Esophagus squamous epithelium (tissue), 5 donors: ENCODE results near the gene NTF3. TPM values are rescaled to one million over a fixed set of nuclear protein-coding genes. Genes with fewer than 3 reads are reported as not detected.

Experiments used
- DNase-seq: peaks from one replicate; lab custom pipeline; 2025; lab: John Stamatoyannopoulos, UW
- H3K27ac ChIP-seq, 4 donors: fragments of 200-600 bp; sonication (generic); one replicate each; pipeline ENCODE4 v1.5.1; 2016 to 2019; ENCODE audit warnings: mild to moderate bottlenecking in 1 of 4
- H3K27me3 ChIP-seq, 4 donors: fragments of 200-600 bp; sonication (generic); 1 replicate in 3 of 4; 2 replicates in 1 of 4; pipeline versions ENCODE4 v1.5.1 to v1.6.0; 2017 to 2021; ENCODE audit warnings: antibody characterized with exemption in 1 of 4
- H3K36me3 ChIP-seq, 3 donors: fragments of 200-600 bp; sonication (generic); one replicate each; pipeline ENCODE4 v1.5.1; 2016 to 2019
- H3K4me1 ChIP-seq, 3 donors: fragments of 200-600 bp; sonication (generic); one replicate each; pipeline ENCODE4 v1.5.1; 2017 to 2019
- H3K4me3 ChIP-seq, 4 donors: fragments of 200-600 bp; sonication (generic); 1 replicate in 3 of 4; 2 replicates in 1 of 4; pipeline ENCODE4 v1.5.1; 2016 to 2019; ENCODE audit warnings: mild to moderate bottlenecking in 2 of 4, moderate library complexity in 1 of 4
- H3K9me3 ChIP-seq, 3 donors: fragments of 200-600 bp; sonication (generic); one replicate each; pipeline ENCODE4 v1.5.1; 2016 to 2019
- POLR2A ChIP-seq, 4 donors: fragments of 450-650 bp; IDR thresholded peaks; one replicate each; pipeline ENCODE4 v1.6.1; 2017; ENCODE audit warnings: antibody characterized with exemption in 4 of 4, mild to moderate bottlenecking in 4 of 4, moderate library complexity in 3 of 4
- WGBS, 2 donors: methylation state at CpG; one replicate each; pipeline ENCODE4 v1.1.5; 2018; 5-methylcytosine and 5-hydroxymethylcytosine counted together
- intact Hi-C: fragments of 100-400 bp; cut with DNase I; formaldehyde crosslinking; loops from one replicate; pipeline ENCODE4 v1.15.0; 2022
- total RNA-seq, 4 donors: library from RNA; depleted of rRNA; stranded (reverse); fragments of >200 nt; gene quantifications; one replicate each; pipeline ENCODE4 v1.1.0, GENCODE V29; 2016
- TF ChIP-seq, protein P1 (sequence below), 6 experiments: fragments of 450-650 bp in 4 of 6; fragments of 200-600 bp in 2 of 6; sonication (generic) in 2 of 6; IDR thresholded peaks; one replicate each; pipeline ENCODE4 v1.5.1; 2016 to 2019; ENCODE audit warnings: antibody characterized with exemption in 6 of 6, mild to moderate bottlenecking in 4 of 6, moderate library complexity in 4 of 6
- donor health status: DM: yes; HTN: yes; CAD: no.

Gene NTF3
- total RNA-seq, 4 donors from 2014 or later = 0.30 to 7.6 (median 1.9) TPM

DNA sequence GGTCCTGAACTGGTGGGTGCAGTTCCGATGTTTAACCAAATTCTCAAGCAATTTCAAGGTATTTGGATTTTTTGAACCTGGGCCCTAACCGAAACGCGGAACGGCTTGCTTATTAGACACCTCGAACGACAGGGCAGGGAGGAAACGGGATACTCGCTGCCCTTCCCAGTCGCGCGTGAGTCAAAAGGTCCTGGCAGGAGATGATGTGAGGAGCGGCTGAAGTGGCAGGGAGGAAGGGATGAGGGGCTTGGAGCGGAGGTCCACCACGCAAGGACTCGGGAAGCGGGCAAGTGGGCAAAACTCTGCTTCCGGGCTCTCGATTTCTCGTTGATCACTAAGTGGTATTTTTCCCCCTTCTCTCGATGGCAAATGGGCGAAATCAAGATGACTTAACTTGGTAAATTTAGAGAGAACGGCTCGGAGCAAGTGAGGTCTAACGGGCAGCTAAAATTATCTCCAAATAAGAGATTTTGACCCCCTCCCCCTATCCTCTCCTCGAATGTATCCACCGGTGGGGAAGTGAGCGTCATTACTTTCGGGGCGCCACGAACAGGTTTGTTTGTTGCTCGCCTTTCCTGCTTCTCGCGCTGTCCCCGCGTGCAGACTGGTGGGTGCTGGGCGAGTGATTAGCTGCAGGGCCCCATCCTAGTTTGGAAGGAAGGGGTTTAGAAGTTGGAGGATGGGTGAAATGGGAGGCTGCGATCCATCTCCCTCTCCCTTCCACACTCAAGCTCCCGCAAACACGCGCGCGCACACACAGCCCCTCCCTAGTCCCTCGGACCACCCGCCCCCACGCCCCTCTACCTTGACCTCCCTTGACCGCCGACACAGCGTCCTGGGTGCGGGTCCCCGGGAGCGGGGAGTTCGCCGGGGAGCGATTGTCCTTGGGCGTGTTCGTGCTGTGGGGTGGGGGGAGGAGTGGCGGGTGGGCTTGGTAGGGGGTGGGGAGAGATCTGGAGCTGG, 986 bp upstream of the NTF3 start:
- intact Hi-C loops = no loop called here
- Histone ChIP-seq H3K4me3 (peak overlapping the region; percentile 34 to 67 (median 54)), H3K27ac (peak overlapping the region in 2 of 4 donors; percentile 0 to 14), H3K4me1 (peaks cover 23 to 77% (median 37%) of the 10 kb centered on the region in 3 donors), H3K27me3 (peaks cover 0 to 98% (median 10%) of the 10 kb centered on the region in 4 donors), H3K36me3 (no peaks in the 10 kb centered on the region), H3K9me3 (no peaks in the 10 kb centered on the region)
- TF ChIP-seq POLR2A (IDR thresholded peaks at IDR 0.05) = no peak
- TF ChIP-seq, protein P1, sequence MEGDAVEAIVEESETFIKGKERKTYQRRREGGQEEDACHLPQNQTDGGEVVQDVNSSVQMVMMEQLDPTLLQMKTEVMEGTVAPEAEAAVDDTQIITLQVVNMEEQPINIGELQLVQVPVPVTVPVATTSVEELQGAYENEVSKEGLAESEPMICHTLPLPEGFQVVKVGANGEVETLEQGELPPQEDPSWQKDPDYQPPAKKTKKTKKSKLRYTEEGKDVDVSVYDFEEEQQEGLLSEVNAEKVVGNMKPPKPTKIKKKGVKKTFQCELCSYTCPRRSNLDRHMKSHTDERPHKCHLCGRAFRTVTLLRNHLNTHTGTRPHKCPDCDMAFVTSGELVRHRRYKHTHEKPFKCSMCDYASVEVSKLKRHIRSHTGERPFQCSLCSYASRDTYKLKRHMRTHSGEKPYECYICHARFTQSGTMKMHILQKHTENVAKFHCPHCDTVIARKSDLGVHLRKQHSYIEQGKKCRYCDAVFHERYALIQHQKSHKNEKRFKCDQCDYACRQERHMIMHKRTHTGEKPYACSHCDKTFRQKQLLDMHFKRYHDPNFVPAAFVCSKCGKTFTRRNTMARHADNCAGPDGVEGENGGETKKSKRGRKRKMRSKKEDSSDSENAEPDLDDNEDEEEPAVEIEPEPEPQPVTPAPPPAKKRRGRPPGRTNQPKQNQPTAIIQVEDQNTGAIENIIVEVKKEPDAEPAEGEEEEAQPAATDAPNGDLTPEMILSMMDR (IDR thresholded peaks at IDR 0.05) = no peak
- WGBS, 2 donors = 4 to 6% methylated on average over 30 to 43 of the region's 58 CpGs
- DNase-seq = no peak

- intact Hi-C loops = no loop called here
- Histone ChIP-seq H3K27ac (peak overlapping the region; percentile 21 to 77 (median 54)), H3K4me1 (peaks cover 23 to 91% (median 37%) of the 10 kb centered on the region in 3 donors)
Measured at GRCh38 chr12:5433081-5433844, 1.4 kb downstream of the NTF3 start.

GRCh38 chr12:5433845-5434646, 2.1 kb downstream of the NTF3 start:
- intact Hi-C loops = no loop called here
- TF ChIP-seq, protein P1 (IDR thresholded peaks at IDR 0.05) = no peak
- no peak for TF ChIP-seq POLR2A (IDR thresholded peaks at IDR 0.05)
- H3K4me3 ChIP-seq = peak overlapping the region; percentile 34 to 67 (median 54)
- peaks cover 23 to 91% (median 37%) of the 10 kb centered on the region in 3 donors for H3K4me1 ChIP-seq
- H3K9me3 ChIP-seq = no peaks in the 10 kb centered on the region
- 16 to 29% methylated on average over 7 to 11 of the region's 15 CpGs for WGBS, 2 donors
- peak overlapping the region in 3 of 4 donors; percentile 39 to 77 (median 70) for H3K27ac ChIP-seq
- no peak for DNase-seq
- peaks cover 0 to 94% (median 10%) of the 10 kb centered on the region in 4 donors for H3K27me3 ChIP-seq
- H3K36me3 ChIP-seq = no peaks in the 10 kb centered on the region

More at GRCh38 chr12:5433081-5433844, 1.4 kb downstream of the NTF3 start:
- Histone ChIP-seq H3K36me3 (no peaks in the 10 kb centered on the region), H3K9me3 (no peaks in the 10 kb centered on the region), H3K4me3 (peak overlapping the region; percentile 34 to 67 (median 54)), H3K27me3 (peaks cover 0 to 94% (median 10%) of the 10 kb centered on the region in 4 donors)
- no peak for DNase-seq
- TF ChIP-seq POLR2A (IDR thresholded peaks at IDR 0.05) = no peak
- TF ChIP-seq, protein P1 (IDR thresholded peaks at IDR 0.05) = peak in 1 of 6 experiments; percentile 5
- WGBS, 2 donors = 2 to 10% methylated on average over 2 to 22 of the region's 59 CpGs

GRCh38 chr12:5434647-5435560, 3.0 kb downstream of the NTF3 start:
- no peaks in the 10 kb centered on the region for H3K9me3 ChIP-seq
- H3K27me3 ChIP-seq = peaks cover 0 to 94% (median 10%) of the 10 kb centered on the region in 4 donors
- DNase-seq = no peak
- no peak overlapping the region for H3K27ac ChIP-seq
- H3K4me3 ChIP-seq = peak overlapping the region in 2 of 4 donors; percentile 59 to 67
- H3K4me1 ChIP-seq = peaks cover 23 to 91% (median 29%) of the 10 kb centered on the region in 3 donors
- WGBS, 2 donors = 31 to 32% methylated on average over 6 of the region's 6 CpGs
- TF ChIP-seq, protein P1 (IDR thresholded peaks at IDR 0.05) = no peak
- TF ChIP-seq POLR2A (IDR thresholded peaks at IDR 0.05) = no peak
- intact Hi-C loops = no loop called here
- H3K36me3 ChIP-seq = no peaks in the 10 kb centered on the region
